CD14-positive monocyte (primary cell): ENCODE data around the gene TM4SF18. TPM values are rescaled to one million over a fixed set of nuclear protein-coding genes. Genes with fewer than 3 reads are reported as not detected.

ENCODE experiments used
- DNase-seq, 3 donors: peaks; one replicate each; pipeline ENCODE4 v3.0.0-alpha.2; 2011 to 2022
- H2AFZ ChIP-seq: 2 replicates; pipeline ENCODE4 v1.6.0; 2012; ENCODE audit warnings: mild to moderate bottlenecking, low read depth, low read length, inconsistent platforms; ENCODE audit not compliant: insufficient read depth, poor library complexity, severe bottlenecking
- H3K27ac ChIP-seq, 2 donors: 1 replicate in 1 of 2; 2 replicates in 1 of 2; pipeline ENCODE4 v1.5.1; 2012 to 2013; ENCODE audit warnings: low read length in 2 of 2, control low read depth in 1 of 2, inconsistent platforms in 1 of 2, low read depth in 1 of 2, mild to moderate bottlenecking in 1 of 2
- H3K27me3 ChIP-seq, 2 donors: one replicate each; pipeline versions ENCODE4 v1.6.0 to v1.6.1; 2011 to 2013; ENCODE audit warnings: low read length in 2 of 2; ENCODE audit not compliant: control insufficient read depth in 2 of 2, insufficient read depth in 2 of 2
- H3K36me3 ChIP-seq, 2 donors: replicated peaks in 1 of 2; 1 replicate in 1 of 2; 2 replicates in 1 of 2; pipeline versions ENCODE4 v1.5.1 to v1.6.1; 2012 to 2013; ENCODE audit warnings: low read length in 2 of 2, control low read depth in 1 of 2, inconsistent platforms in 1 of 2, mild to moderate bottlenecking in 1 of 2; ENCODE audit not compliant: insufficient read depth in 2 of 2, control insufficient read depth in 1 of 2
- H3K4me1 ChIP-seq, 2 donors: 1 replicate in 1 of 2; 2 replicates in 1 of 2; pipeline versions ENCODE4 v1.5.1 to v1.6.1; 2012 to 2013; ENCODE audit warnings: low read length in 2 of 2, control low read depth in 1 of 2, inconsistent platforms in 1 of 2, mild to moderate bottlenecking in 1 of 2, moderate library complexity in 1 of 2; ENCODE audit not compliant: insufficient read depth in 2 of 2, control insufficient read depth in 1 of 2
- H3K4me2 ChIP-seq: replicated peaks from 2 replicates; pipeline ENCODE3; 2012; ENCODE audit warnings: low read length, moderate library complexity, mild to moderate bottlenecking; ENCODE audit not compliant: poor library complexity, severe bottlenecking; ENCODE audit errors: extremely low read depth
- H3K4me3 ChIP-seq, 3 experiments: fragments of 200-600 bp in 1 of 3; sonication (generic) in 1 of 3; replicated peaks in 1 of 3; 1 replicate in 2 of 3; 2 replicates in 1 of 3; pipeline ENCODE4 v1.5.1; 2011 to 2013; ENCODE audit warnings: low read length in 3 of 3, mild to moderate bottlenecking in 3 of 3, control low read depth in 2 of 3, low read depth in 2 of 3, inconsistent platforms in 1 of 3, moderate library complexity in 1 of 3
- H3K79me2 ChIP-seq: 2 replicates; pipeline ENCODE4 v1.6.0; 2012; ENCODE audit warnings: mild to moderate bottlenecking, control low read depth, inconsistent platforms, low read length, moderate library complexity; ENCODE audit not compliant: insufficient read depth
- H3K9ac ChIP-seq: 2 replicates; pipeline ENCODE4 v1.6.0; 2017; ENCODE audit warnings: low read length, mild to moderate bottlenecking; ENCODE audit not compliant: insufficient read depth, poor library complexity, severe bottlenecking
- H3K9me3 ChIP-seq, 2 donors: replicated peaks in 1 of 2; 1 replicate in 1 of 2; 2 replicates in 1 of 2; pipeline versions ENCODE4 v1.5.1 to v1.6.1; 2012 to 2013; ENCODE audit warnings: low read length in 2 of 2, control low read depth in 1 of 2; ENCODE audit not compliant: control insufficient read depth in 1 of 2, insufficient read depth in 1 of 2
- H4K20me1 ChIP-seq: 2 replicates; pipeline ENCODE4 v1.6.0; 2012; ENCODE audit warnings: mild to moderate bottlenecking, low read length, control low read depth, moderate library complexity; ENCODE audit not compliant: insufficient read depth
- H3K27ac Mint-ChIP-seq, 7 donors: one replicate each; pipeline ENCODE4 v1.8.0; 2020; ENCODE audit warnings: mild to moderate bottlenecking in 7 of 7, mixed read lengths in 7 of 7, moderate library complexity in 6 of 7, inconsistent platforms in 2 of 7
- H3K27me3 Mint-ChIP-seq, 3 donors: one replicate each; pipeline ENCODE4 v1.8.0; 2021 to 2022; ENCODE audit warnings: low read depth in 3 of 3, mild to moderate bottlenecking in 3 of 3, mixed read lengths in 3 of 3, moderate library complexity in 3 of 3, inconsistent platforms in 1 of 3
- H3K36me3 Mint-ChIP-seq, 2 donors: one replicate each; pipeline ENCODE4 v1.8.0; 2020; ENCODE audit warnings: mixed read lengths in 2 of 2, inconsistent platforms in 1 of 2, mild to moderate bottlenecking in 1 of 2
- H3K4me1 Mint-ChIP-seq: one replicate; pipeline ENCODE4 v1.8.0; 2020; ENCODE audit warnings: mild to moderate bottlenecking, mixed read lengths
- H3K4me3 Mint-ChIP-seq, 2 donors: one replicate each; pipeline ENCODE4 v1.8.0; 2020; ENCODE audit warnings: mild to moderate bottlenecking in 2 of 2, mixed read lengths in 2 of 2, moderate library complexity in 1 of 2
- H3K9me3 Mint-ChIP-seq, 7 donors: one replicate each; pipeline ENCODE4 v1.8.0; 2020 to 2022; ENCODE audit warnings: mixed read lengths in 7 of 7, mild to moderate bottlenecking in 6 of 7, moderate library complexity in 6 of 7, inconsistent platforms in 2 of 7
- WGBS: methylation state at CpG from one replicate; pipeline ENCODE4 v1.1.5; 2013; ENCODE audit warnings: missing lambda C conversion rate; ENCODE audit not compliant: insufficient coverage; 5-methylcytosine and 5-hydroxymethylcytosine counted together
- intact Hi-C, 2 donors: fragments of 100-400 bp; cut with micrococcal nuclease; formaldehyde crosslinking; loops; one replicate each; pipeline versions ENCODE4 v1.15.0 to v1.15.1; 2023
- polyA plus RNA-seq, 3 donors: library from polyadenylated mRNA; depleted of rRNA in 1 of 3; unstranded in 2 of 3; stranded (reverse) in 1 of 3; fragments of 300-500 nt in 2 of 3; fragments of >200 nt in 1 of 3; fragmentation: Illumina TruSeq in 2 of 3; gene quantifications; 1 replicate in 2 of 3; 2 replicates in 1 of 3; pipeline ENCODE4 v1.2.3, GENCODE V29; 2012 to 2021
- TF ChIP-seq, protein P1 (sequence below): fragments of 200-600 bp; IDR thresholded peaks from one replicate; pipeline ENCODE4 v1.8.0; 2022; ENCODE audit warnings: antibody characterized with exemption, mild to moderate bottlenecking

TM4SF18 gene
- polyA plus RNA-seq, 3 donors, result not detected

DNA sequence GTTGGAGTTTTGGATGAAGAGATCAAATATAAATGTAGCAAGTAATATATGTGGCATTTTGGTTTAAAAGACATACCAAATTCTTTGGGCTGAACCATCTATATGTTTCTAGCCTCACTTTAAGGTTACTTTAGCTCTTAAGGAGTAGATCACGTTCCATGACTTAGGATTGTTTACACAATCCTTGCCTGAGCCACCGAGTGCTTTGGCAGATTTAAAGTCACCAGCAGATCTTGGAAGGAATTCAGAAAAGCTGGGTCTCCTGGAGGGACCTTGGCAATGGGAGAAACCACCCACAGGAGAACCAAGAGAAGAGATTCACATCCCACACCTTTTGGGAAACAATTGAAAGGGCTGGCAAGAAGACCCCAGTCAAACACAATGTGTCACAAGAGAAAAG is 54.5 kb downstream of the TM4SF18 start:
- H3K79me2 ChIP-seq, result no peaks in the 10 kb centered on the region
- no peaks in the 10 kb centered on the region for H3K9me3 Mint-ChIP-seq
- H3K27ac Mint-ChIP-seq, result peak overlapping the region in 1 of 7 donors; percentile 4
- peaks cover 10 to 16% of the 10 kb centered on the region in 2 donors for H3K4me1 ChIP-seq
- no peaks in the 10 kb centered on the region for H3K27me3 Mint-ChIP-seq
- no peaks in the 10 kb centered on the region for H3K36me3 ChIP-seq
- H3K4me3 ChIP-seq, result no peak overlapping the region
- DNase-seq, result no peak
- H3K36me3 Mint-ChIP-seq, result no peaks in the 10 kb centered on the region
- H4K20me1 ChIP-seq, result no peaks in the 10 kb centered on the region
- H3K4me2 ChIP-seq, result no peak overlapping the region
- H3K4me1 Mint-ChIP-seq, result peaks cover 16% of the 10 kb centered on the region
- no peaks in the 10 kb centered on the region for H3K27me3 ChIP-seq
- WGBS, result no CpG with 5 or more reads among the region's 2 CpGs
- intact Hi-C loops, result loop anchor here (5.0 to 10.0 kb wide), 2 partner anchors 63 to 324 kb away; no protein-coding TSS in a partner anchor
- H2AFZ ChIP-seq, result no peak overlapping the region
- H3K4me3 Mint-ChIP-seq, result no peak overlapping the region
- H3K9me3 ChIP-seq, result no peaks in the 10 kb centered on the region
- TF ChIP-seq, protein P1, sequence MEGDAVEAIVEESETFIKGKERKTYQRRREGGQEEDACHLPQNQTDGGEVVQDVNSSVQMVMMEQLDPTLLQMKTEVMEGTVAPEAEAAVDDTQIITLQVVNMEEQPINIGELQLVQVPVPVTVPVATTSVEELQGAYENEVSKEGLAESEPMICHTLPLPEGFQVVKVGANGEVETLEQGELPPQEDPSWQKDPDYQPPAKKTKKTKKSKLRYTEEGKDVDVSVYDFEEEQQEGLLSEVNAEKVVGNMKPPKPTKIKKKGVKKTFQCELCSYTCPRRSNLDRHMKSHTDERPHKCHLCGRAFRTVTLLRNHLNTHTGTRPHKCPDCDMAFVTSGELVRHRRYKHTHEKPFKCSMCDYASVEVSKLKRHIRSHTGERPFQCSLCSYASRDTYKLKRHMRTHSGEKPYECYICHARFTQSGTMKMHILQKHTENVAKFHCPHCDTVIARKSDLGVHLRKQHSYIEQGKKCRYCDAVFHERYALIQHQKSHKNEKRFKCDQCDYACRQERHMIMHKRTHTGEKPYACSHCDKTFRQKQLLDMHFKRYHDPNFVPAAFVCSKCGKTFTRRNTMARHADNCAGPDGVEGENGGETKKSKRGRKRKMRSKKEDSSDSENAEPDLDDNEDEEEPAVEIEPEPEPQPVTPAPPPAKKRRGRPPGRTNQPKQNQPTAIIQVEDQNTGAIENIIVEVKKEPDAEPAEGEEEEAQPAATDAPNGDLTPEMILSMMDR, result no peak
- H3K27ac ChIP-seq, result no peak overlapping the region
- no peak overlapping the region for H3K9ac ChIP-seq

DNA sequence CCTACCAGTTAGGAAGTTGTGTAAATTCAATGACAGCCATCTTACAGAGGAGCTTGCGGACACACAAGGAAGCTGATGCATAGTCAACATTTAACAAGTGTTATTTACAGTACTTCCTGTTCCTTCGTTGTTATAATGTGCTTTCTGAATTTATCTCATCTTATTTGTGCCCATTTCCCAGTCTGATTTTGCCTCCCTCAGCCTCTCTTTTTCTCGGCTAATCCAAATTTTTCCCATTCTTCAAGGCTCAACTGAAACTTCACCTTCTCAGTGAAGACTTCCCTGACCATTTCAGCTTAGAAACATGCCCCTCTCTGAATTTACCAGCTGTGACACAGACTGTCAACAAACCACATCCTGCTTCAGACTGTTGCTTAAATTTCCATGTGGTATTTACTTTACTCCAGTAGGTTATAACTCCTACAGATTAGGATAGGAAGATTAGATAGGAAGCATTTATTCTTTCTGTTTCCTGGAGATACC is 56.1 kb downstream of the TM4SF18 start:
- Histone ChIP-seq H3K27ac (peak overlapping the region in 1 of 2 donors; percentile 93), H3K4me3 (peak overlapping the region; percentile 3 to 75 (median 69)), H2AFZ (peak overlapping the region; percentile 63), H3K9ac (peak overlapping the region; percentile 66), H3K79me2 (no peaks in the 10 kb centered on the region), H3K4me1 (peaks cover 10 to 16% of the 10 kb centered on the region in 2 donors), H3K36me3 (no peaks in the 10 kb centered on the region), H3K9me3 (no peaks in the 10 kb centered on the region), H4K20me1 (no peaks in the 10 kb centered on the region), H3K27me3 (no peaks in the 10 kb centered on the region), H3K4me2 (peak overlapping the region; percentile 73)
- DNase-seq, result peak; percentile 38 to 54 (median 47)
- Mint-ChIP-seq H3K9me3 (no peaks in the 10 kb centered on the region), H3K27me3 (no peaks in the 10 kb centered on the region), H3K4me3 (peak overlapping the region; percentile 69 to 96), H3K36me3 (no peaks in the 10 kb centered on the region), H3K4me1 (peaks cover 16% of the 10 kb centered on the region), H3K27ac (peak overlapping the region; percentile 92 to 97 (median 96))
- TF ChIP-seq, protein P1, result no peak
- intact Hi-C loops, result loop anchor here (5.0 to 10.0 kb wide), 2 partner anchors 65 to 323 kb away; no protein-coding TSS in a partner anchor
- 0% methylated on average over 1 of the region's 3 CpGs for WGBS
